NT2/D1 (cell line): Measurements from ENCODE around the gene NLRC5.
"Not testable (repeated sequence)": the region's sequence is repeated elsewhere in the genome, so short reads cannot be mapped to it uniquely, and the experiment has no call there.

Source experiments
- DNase-seq: peaks from one replicate; pipeline ENCODE4 v3.0.0-alpha.2; 2011; ENCODE audit warnings: low read depth, low spot score
- H3K27me3 ChIP-seq: 2 replicates; pipeline ENCODE4 v1.6.0; 2011; ENCODE audit warnings: mild to moderate bottlenecking; ENCODE audit not compliant: insufficient read length, insufficient read depth
- H3K36me3 ChIP-seq: 2 replicates; pipeline ENCODE4 v1.6.1; 2011; ENCODE audit warnings: mild to moderate bottlenecking, low read length, mixed read lengths; ENCODE audit not compliant: insufficient read depth, insufficient read length
- H3K4me1 ChIP-seq: 2 replicates; pipeline ENCODE4 v1.5.1; 2011; ENCODE audit not compliant: insufficient read depth, insufficient read length
- H3K4me3 ChIP-seq: 2 replicates; pipeline ENCODE4 v1.5.1; 2011; ENCODE audit warnings: low read depth; ENCODE audit not compliant: insufficient read length
- H3K9ac ChIP-seq: 2 replicates; pipeline ENCODE4 v1.6.0; 2011; ENCODE audit warnings: low read depth; ENCODE audit not compliant: insufficient read length
- H3K9me3 ChIP-seq: 2 replicates; pipeline ENCODE4 v1.5.1; 2011; ENCODE audit warnings: mild to moderate bottlenecking, low read length; ENCODE audit not compliant: insufficient read depth
- SUZ12 ChIP-seq: IDR thresholded peaks from 2 replicates; pipeline ENCODE4 v1.6.1; 2011; ENCODE audit not compliant: insufficient read length, insufficient read depth; ENCODE audit errors: extremely low read depth
- YY1 ChIP-seq: IDR thresholded peaks from 2 replicates; pipeline ENCODE4 v1.6.1; 2011; ENCODE audit not compliant: insufficient read length, insufficient read depth
- ZNF274 ChIP-seq: IDR thresholded peaks from 2 replicates; pipeline ENCODE4 v1.6.1; 2011; ENCODE audit warnings: mild to moderate bottlenecking, low read depth, low read length

Gene NLRC5

GRCh38 chr16:56973294-56973689 lies 16.1 kb upstream of the NLRC5 start:
- H3K27me3 ChIP-seq: no peaks in the 10 kb centered on the region
- H3K9ac ChIP-seq: no peak overlapping the region
- DNase-seq: no peak
- no peaks in the 10 kb centered on the region for H3K9me3 ChIP-seq
- H3K36me3 ChIP-seq: no peaks in the 10 kb centered on the region
- peaks cover 4% of the 10 kb centered on the region for H3K4me1 ChIP-seq
- no peak for TF ChIP-seq SUZ12
- no peak for TF ChIP-seq YY1
- no peak for TF ChIP-seq ZNF274
- H3K4me3 ChIP-seq: no peak overlapping the region

- not testable (repeated sequence) for H3K9me3 ChIP-seq, H3K27me3 ChIP-seq, DNase-seq, H3K4me3 ChIP-seq, H3K4me1 ChIP-seq, H3K9ac ChIP-seq, H3K36me3 ChIP-seq
These were observed 15.5 kb upstream of the NLRC5 start for GRCh38 chr16:56973899-56974298.

GRCh38 chr16:56974549-56975300 lies 14.6 kb upstream of the NLRC5 start:
- DNase-seq: no peak
- Histone ChIP-seq H3K4me1 (peaks cover 4% of the 10 kb centered on the region), H3K27me3 (no peaks in the 10 kb centered on the region), H3K36me3 (no peaks in the 10 kb centered on the region), H3K9me3 (no peaks in the 10 kb centered on the region), H3K4me3 (no peak overlapping the region), H3K9ac (no peak overlapping the region)
- TF ChIP-seq YY1 (no peak), SUZ12 (no peak), ZNF274 (no peak)

- no peaks in the 10 kb centered on the region for H3K36me3 ChIP-seq
- no peak for DNase-seq
- peaks cover 4% of the 10 kb centered on the region for H3K4me1 ChIP-seq
- no peak overlapping the region for H3K9ac ChIP-seq
- no peak for TF ChIP-seq ZNF274
- no peak for TF ChIP-seq SUZ12
- no peak for TF ChIP-seq YY1
- H3K27me3 ChIP-seq: no peaks in the 10 kb centered on the region
- no peak overlapping the region for H3K4me3 ChIP-seq
- H3K9me3 ChIP-seq: no peaks in the 10 kb centered on the region
These were observed 13.6 kb upstream of the NLRC5 start for GRCh38 chr16:56975714-56976113.

GRCh38 chr16:56977216-56977615 lies 12.1 kb upstream of the NLRC5 start:
- Histone ChIP-seq H3K9me3 (no peaks in the 10 kb centered on the region), H3K4me3 (no peak overlapping the region), H3K27me3 (no peaks in the 10 kb centered on the region), H3K4me1 (peaks cover 7% of the 10 kb centered on the region), H3K9ac (no peak overlapping the region), H3K36me3 (no peaks in the 10 kb centered on the region)
- DNase-seq: no peak
- TF ChIP-seq ZNF274: no peak
- no peak for TF ChIP-seq YY1
- TF ChIP-seq SUZ12: no peak

GRCh38 chr16:56977823-56978430 lies 11.4 kb upstream of the NLRC5 start:
- no peaks in the 10 kb centered on the region for H3K27me3 ChIP-seq
- H3K9me3 ChIP-seq: no peaks in the 10 kb centered on the region
- no peaks in the 10 kb centered on the region for H3K36me3 ChIP-seq
- H3K4me1 ChIP-seq: peaks cover 7% of the 10 kb centered on the region
- no peak overlapping the region for H3K9ac ChIP-seq
- H3K4me3 ChIP-seq: no peak overlapping the region
- no peak for DNase-seq
- TF ChIP-seq SUZ12: no peak
- no peak for TF ChIP-seq ZNF274
- TF ChIP-seq YY1: no peak

GRCh38 chr16:56980201-56980535 lies 9.2 kb upstream of the NLRC5 start:
- no peaks in the 10 kb centered on the region for H3K27me3 ChIP-seq
- no peak for DNase-seq
- no peak for TF ChIP-seq ZNF274
- TF ChIP-seq SUZ12: no peak
- no peak for TF ChIP-seq YY1

More at GRCh38 chr16:56980201-56980535, 9.2 kb upstream of the NLRC5 start:
- Histone ChIP-seq H3K9ac (no peak overlapping the region), H3K4me3 (no peak overlapping the region), H3K4me1 (peaks cover 11% of the 10 kb centered on the region), H3K9me3 (no peaks in the 10 kb centered on the region), H3K36me3 (no peaks in the 10 kb centered on the region)
